ENCODE data around the gene PHF2. TPM values are rescaled to one million over a fixed set of nuclear protein-coding genes. Genes with fewer than 3 reads are reported as not detected.

PHF2 gene
- total RNA-seq, 2 donors from 2014 or later: 14.9 to 19.5 TPM

DNA sequence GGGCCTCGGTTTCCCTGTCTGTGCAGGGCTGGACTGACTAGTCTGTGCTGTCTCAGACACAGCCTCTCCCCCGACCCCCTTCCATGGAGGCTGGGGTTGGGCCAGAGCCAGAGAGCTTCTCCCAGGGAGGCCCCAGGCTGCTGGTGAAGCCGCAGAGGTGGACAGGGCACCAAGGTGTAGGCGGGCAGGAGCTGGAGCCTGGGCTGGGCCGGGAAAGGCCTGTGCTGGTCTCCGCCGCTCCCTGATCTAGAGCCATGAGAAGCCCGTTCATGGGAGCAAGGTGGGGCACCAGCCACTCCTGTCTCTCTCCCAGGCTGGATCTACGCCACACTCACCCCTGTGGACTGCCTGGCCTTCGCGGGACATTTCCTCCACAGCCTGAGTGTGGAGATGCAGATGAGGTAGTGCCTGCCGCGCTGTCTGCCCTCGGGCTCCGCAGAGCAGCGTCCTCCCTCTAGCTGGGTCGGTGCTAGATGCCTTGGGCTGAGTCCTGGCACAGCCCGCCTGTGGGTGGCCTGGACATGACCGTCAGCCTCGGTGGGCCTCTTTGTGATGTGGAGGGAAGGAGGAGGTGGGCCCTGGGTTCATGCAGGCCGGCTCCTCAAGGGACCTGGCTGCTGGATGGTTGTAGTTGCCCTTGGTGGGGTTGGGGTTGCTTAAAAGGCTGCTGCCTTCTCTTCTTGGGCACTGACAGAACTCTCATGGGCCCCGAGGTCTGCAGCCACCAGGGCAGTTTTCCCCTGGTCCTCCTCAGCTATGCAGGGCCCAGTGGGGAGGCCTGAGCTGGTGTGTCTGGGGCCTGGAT lies 79.4 kb downstream of the PHF2 start:
- DNase-seq (ENCODE audit: low spot score) (peak; percentile 44), ATAC-seq (no peak)
- peaks cover 0 to 6% of the 10 kb centered on the region in 2 donors for H3K4me1 Mint-ChIP-seq (ENCODE audit: low read depth in 2 of 2)
- no peaks in the 10 kb centered on the region for H3K36me3 Mint-ChIP-seq
- no peak overlapping the region for H3K4me3 Mint-ChIP-seq
- H3K9me3 Mint-ChIP-seq: no peaks in the 10 kb centered on the region
- no peak overlapping the region for H3K27ac Mint-ChIP-seq
- no peaks in the 10 kb centered on the region for H3K27me3 Mint-ChIP-seq

- no peaks in the 10 kb centered on the region for H3K36me3 Mint-ChIP-seq
- H3K4me1 Mint-ChIP-seq (ENCODE audit: low read depth in 2 of 2): peaks cover 0 to 4% of the 10 kb centered on the region in 2 donors
- no peak overlapping the region for H3K27ac Mint-ChIP-seq
- H3K9me3 Mint-ChIP-seq: no peaks in the 10 kb centered on the region
- ATAC-seq (no peak), DNase-seq (ENCODE audit: low spot score) (peak; percentile 54)
- H3K4me3 Mint-ChIP-seq: no peak overlapping the region
- H3K27me3 Mint-ChIP-seq: no peaks in the 10 kb centered on the region
Observed at GRCh38 chr9:93656426-93657239, 80.2 kb downstream of the PHF2 start.

GRCh38 chr9:93657331-93658111 lies 81.1 kb downstream of the PHF2 start:
- no peaks in the 10 kb centered on the region for H3K36me3 Mint-ChIP-seq
- ATAC-seq (no peak), DNase-seq (ENCODE audit: low spot score) (peak; percentile 40)
- no peaks in the 10 kb centered on the region for H3K9me3 Mint-ChIP-seq
- no peak overlapping the region for H3K4me3 Mint-ChIP-seq
- no peak overlapping the region for H3K27ac Mint-ChIP-seq
- H3K27me3 Mint-ChIP-seq: no peaks in the 10 kb centered on the region
- no peaks in the 10 kb centered on the region for H3K4me1 Mint-ChIP-seq (ENCODE audit: low read depth in 2 of 2)

DNA sequence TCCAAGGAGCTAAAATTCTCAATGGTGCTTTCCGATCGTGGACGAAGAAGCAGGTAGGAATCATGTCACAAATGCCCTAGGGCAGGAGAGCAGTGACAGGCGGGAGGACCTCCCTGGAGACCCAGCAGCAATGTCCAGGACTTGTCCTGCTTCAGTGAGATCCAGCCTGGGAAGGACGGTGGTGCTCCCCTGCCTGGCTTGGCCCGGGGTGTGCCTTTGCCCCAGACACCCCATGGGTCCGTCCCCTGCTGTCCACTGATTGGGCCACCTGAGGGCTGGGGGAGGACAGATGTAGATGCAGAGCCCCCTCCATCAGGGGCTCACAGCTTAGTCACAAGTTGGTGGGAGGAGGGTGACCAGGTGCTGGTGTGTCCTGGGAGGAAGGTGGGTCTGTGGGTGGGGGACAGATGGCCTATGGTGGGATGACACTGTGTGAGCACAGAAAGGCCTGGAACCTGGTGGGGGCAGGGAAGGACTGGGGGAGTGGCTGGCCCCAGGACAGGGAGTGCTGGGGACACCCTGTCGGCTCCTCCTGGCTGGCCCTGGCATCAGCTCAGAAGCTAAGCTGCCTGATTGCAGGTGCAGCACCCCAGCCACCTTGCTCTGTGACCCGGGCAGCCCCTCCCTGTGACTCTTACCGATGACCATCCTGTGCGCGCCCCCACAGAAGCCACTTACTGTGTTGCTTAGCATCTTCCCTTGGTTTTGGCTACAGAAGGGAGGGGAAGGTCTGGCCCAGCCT lies 82.0 kb downstream of the PHF2 start:
- peak; percentile 22 for DNase-seq (ENCODE audit: low spot score)

DNA sequence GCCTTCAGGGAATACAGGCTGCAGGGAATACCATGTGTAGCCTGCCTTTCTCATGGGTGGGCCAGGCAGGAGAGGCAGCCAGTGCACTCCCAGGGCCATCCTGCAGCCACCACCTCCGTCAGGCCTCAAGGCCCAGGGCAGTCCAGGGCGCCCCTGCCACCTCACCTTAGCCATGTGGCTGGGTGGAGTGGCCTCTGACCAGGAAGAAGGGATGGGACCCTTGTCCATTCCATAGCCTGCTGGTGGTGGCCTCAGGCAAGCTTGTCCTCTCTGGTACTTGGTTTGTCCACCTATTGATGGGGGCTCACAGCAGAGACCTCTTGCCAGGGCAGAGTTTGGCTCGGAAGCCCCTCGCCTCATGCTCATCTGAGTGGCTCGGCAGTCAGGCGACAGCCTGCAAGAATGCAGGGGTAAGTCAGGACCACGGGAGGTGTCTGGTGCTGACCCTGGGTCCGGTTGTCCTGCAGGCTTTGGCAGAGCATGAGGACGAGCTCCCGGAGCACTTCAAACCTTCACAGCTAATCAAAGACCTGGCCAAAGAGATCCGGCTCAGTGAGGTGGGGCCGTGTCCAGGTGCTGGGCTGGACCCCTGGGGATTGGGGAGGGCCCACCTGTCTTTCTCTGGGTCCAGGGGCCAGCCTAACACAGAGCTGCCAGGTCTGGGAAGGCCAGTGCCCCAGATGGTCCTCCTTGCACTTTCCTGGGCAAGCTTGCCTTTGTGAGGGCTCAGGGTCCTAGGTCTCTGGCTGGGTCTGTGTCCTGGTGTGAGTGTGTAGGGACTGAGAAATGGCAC lies 82.9 kb downstream of the PHF2 start:
- H3K4me1 Mint-ChIP-seq (ENCODE audit: low read depth in 2 of 2): no peaks in the 10 kb centered on the region
- DNase-seq (ENCODE audit: low spot score) (peak; percentile 35), ATAC-seq (peak in 1 of 2 donors; percentile 15)
- H3K27me3 Mint-ChIP-seq: no peaks in the 10 kb centered on the region
- no peaks in the 10 kb centered on the region for H3K36me3 Mint-ChIP-seq
- H3K27ac Mint-ChIP-seq: no peak overlapping the region
- H3K9me3 Mint-ChIP-seq: no peaks in the 10 kb centered on the region
- H3K4me3 Mint-ChIP-seq: no peak overlapping the region

More for the DNA sequence above, 82.0 kb downstream of the PHF2 start:
- Mint-ChIP-seq H3K27me3 (no peaks in the 10 kb centered on the region), H3K4me3 (no peak overlapping the region), H3K36me3 (no peaks in the 10 kb centered on the region), H3K9me3 (no peaks in the 10 kb centered on the region), H3K4me1 (ENCODE audit: low read depth in 2 of 2) (no peaks in the 10 kb centered on the region), H3K27ac (no peak overlapping the region)
- ATAC-seq: no peak

DNA sequence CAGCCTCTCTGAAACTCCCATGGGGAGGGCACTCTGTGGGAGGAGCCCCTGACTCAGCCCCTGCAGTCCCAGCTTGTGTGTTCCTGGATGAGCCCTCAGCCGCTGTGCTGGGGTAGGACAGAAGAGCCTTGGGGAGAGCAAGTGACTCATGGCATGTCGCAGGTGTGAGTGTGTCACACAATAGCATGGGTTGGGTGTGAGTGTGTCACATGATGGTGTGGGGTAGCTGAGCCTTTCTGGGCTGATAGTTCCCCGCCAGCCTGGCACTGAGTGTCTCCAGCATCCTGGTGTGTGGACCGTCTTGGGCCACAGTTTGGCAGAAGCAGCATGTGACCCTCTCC lies 83.4 kb downstream of the PHF2 start:
- H3K9me3 Mint-ChIP-seq: no peaks in the 10 kb centered on the region
- DNase-seq (ENCODE audit: low spot score): peak; percentile 54
- H3K27ac Mint-ChIP-seq: no peak overlapping the region
- ATAC-seq: no peak
- no peaks in the 10 kb centered on the region for H3K36me3 Mint-ChIP-seq
- H3K4me3 Mint-ChIP-seq: no peak overlapping the region
- no peaks in the 10 kb centered on the region for H3K4me1 Mint-ChIP-seq (ENCODE audit: low read depth in 2 of 2)
- H3K27me3 Mint-ChIP-seq: no peaks in the 10 kb centered on the region

GRCh38 chr9:93660352-93661046 lies 84.1 kb downstream of the PHF2 start:
- no peak for ATAC-seq
- no peaks in the 10 kb centered on the region for H3K4me1 Mint-ChIP-seq (ENCODE audit: low read depth in 2 of 2)
- DNase-seq (ENCODE audit: low spot score): peak; percentile 23
- no peaks in the 10 kb centered on the region for H3K27me3 Mint-ChIP-seq
- no peaks in the 10 kb centered on the region for H3K36me3 Mint-ChIP-seq
- no peaks in the 10 kb centered on the region for H3K9me3 Mint-ChIP-seq
- no peak overlapping the region for H3K27ac Mint-ChIP-seq
- H3K4me3 Mint-ChIP-seq: no peak overlapping the region

GRCh38 chr9:93661591-93661990 lies 85.2 kb downstream of the PHF2 start:
- Mint-ChIP-seq H3K27me3 (no peaks in the 10 kb centered on the region), H3K4me3 (no peak overlapping the region), H3K9me3 (no peaks in the 10 kb centered on the region), H3K36me3 (no peaks in the 10 kb centered on the region), H3K4me1 (ENCODE audit: low read depth in 2 of 2) (no peaks in the 10 kb centered on the region), H3K27ac (no peak overlapping the region)
- DNase-seq (ENCODE audit: low spot score): no peak
- ATAC-seq: no peak

- no peaks in the 10 kb centered on the region for H3K4me1 Mint-ChIP-seq (ENCODE audit: low read depth in 2 of 2)
- H3K27me3 Mint-ChIP-seq: no peaks in the 10 kb centered on the region
- DNase-seq (ENCODE audit: low spot score) (no peak), ATAC-seq (no peak)
- no peak overlapping the region for H3K27ac Mint-ChIP-seq
- H3K9me3 Mint-ChIP-seq: no peaks in the 10 kb centered on the region
- no peak overlapping the region for H3K4me3 Mint-ChIP-seq
- H3K36me3 Mint-ChIP-seq: no peaks in the 10 kb centered on the region
Observed at GRCh38 chr9:93662016-93662638, 85.7 kb downstream of the PHF2 start.

DNA sequence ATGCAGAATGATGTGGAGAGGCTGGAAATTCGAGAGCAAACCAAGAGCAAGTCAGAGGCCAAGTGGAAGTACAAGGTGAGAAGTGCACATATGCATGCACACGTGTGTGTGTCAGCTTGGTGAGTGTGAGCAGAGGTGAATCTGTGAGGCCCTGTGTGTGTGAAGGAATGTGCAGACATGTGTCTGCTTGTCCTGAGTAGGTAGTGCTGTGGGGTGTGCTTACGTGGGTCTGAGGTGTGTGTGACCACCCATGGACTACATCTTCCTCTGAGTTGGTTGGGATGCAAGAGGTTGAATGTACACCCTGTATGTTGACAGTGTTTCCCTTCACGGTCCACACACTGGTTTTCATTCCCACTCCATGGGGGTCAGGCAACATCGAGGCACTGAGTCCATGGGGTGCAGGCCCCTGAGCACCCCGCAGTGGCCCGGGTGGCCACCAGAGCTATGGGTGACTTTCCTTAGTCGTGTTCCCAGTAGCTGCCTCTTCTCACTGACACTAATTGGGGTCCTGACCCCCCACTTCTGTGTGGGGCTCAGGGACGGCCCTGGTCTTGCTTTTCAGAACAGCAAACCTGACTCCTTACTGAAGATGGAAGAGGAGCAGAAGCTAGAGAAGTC lies 86.7 kb downstream of the PHF2 start:
- no peak overlapping the region for H3K27ac Mint-ChIP-seq
- ATAC-seq (no peak), DNase-seq (ENCODE audit: low spot score) (peak; percentile 42)
- no peaks in the 10 kb centered on the region for H3K27me3 Mint-ChIP-seq
- no peaks in the 10 kb centered on the region for H3K36me3 Mint-ChIP-seq
- H3K9me3 Mint-ChIP-seq: no peaks in the 10 kb centered on the region
- no peak overlapping the region for H3K4me3 Mint-ChIP-seq
- no peaks in the 10 kb centered on the region for H3K4me1 Mint-ChIP-seq (ENCODE audit: low read depth in 2 of 2)

GRCh38 chr9:93663877-93664548 lies 87.6 kb downstream of the PHF2 start:
- Mint-ChIP-seq H3K27ac (no peak overlapping the region), H3K36me3 (no peaks in the 10 kb centered on the region), H3K9me3 (no peaks in the 10 kb centered on the region), H3K4me1 (ENCODE audit: low read depth in 2 of 2) (no peaks in the 10 kb centered on the region), H3K4me3 (no peak overlapping the region), H3K27me3 (no peaks in the 10 kb centered on the region)
- peak; percentile 52 for DNase-seq (ENCODE audit: low spot score)
- no peak for ATAC-seq
